ENCODE measurements around the gene UTP14C.
"Not testable (repeated sequence)": the region's sequence is repeated elsewhere in the genome, so short reads cannot be mapped to it uniquely, and the experiment has no call there.

UTP14C gene

GRCh38 chr13:52048516-52048915 is 24.0 kb downstream of the UTP14C start:
- DNase-seq (ENCODE audit: low read depth) = peak; percentile 60

GRCh38 chr13:52051400-52051799 is 26.9 kb downstream of the UTP14C start:
- peak; percentile 90 for DNase-seq (ENCODE audit: low read depth)

- peak; percentile 100 for DNase-seq (ENCODE audit: low read depth)
Observed at GRCh38 chr13:52053460-52053859, 29.0 kb downstream of the UTP14C start.

GRCh38 chr13:52061064-52061463 is 36.6 kb downstream of the UTP14C start:
- not testable (repeated sequence) for DNase-seq (ENCODE audit: low read depth)

- no peak for DNase-seq (ENCODE audit: low read depth)
Observed at GRCh38 chr13:52061587-52061986, 37.1 kb downstream of the UTP14C start.

- DNase-seq (ENCODE audit: low read depth) = peak; percentile 46
Observed at GRCh38 chr13:52067237-52067636, 42.7 kb downstream of the UTP14C start.

- DNase-seq (ENCODE audit: low read depth) = peak; percentile 29
Observed at GRCh38 chr13:52070929-52071523, 46.5 kb downstream of the UTP14C start.

Data from amniotic epithelial cell (primary cell).